CD4-positive, alpha-beta T cell treated with Interleukin-17A for 4 hours (primary cell): ENCODE measurements around the gene SHH.

Experiments used
- DNase-seq: peaks from one replicate; pipeline ENCODE4 v3.0.0-alpha.2; 2020; ENCODE audit warnings: mixed read lengths

SHH gene

DNA sequence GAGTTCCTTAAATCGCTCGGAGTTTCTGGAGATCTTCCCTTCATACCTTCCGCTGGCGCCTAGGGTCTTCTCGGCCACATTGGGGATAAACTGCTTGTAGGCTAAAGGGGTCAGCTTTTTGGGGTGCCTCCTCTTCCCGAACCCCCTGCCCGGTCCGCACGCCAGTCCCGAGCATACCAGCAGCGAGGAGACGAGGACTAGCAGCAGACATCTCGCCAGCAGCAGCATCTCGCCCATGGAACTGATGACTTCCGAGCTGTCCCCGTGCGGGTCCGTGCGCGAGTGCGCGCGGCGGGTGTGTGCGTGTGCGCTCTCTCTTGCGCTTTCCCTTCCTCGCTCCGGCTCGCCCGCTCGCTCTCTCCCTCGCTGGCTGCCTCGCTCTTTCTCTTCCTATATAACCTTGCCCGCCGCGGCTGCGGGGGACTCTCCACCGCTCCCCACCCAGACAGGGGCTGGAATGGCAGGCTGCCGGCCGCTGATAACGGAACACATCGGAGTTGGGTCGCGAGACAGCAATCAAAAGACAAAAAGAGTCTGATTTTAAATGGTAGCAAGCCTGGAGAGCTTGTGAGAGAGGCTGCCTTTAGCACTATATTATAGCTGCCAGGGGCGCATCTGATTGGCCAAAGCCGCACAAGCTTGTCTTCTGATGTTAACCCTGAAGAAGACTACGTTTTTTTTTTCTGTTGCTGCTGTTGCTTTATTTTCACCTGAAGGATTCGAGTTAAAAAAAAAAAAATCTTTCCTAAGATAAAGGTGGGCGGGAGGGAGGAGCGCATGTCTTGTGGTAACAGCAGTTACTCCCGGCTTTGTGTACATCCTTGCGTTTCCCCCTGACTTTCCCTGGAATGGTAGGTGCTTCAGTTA lies at the start of gene SHH:
Gene SHH, minus strand, starts transcription at position 569 of the 867 bp plus-strand sequence. Its CDS starts 341 bp downstream, at position 228.
- DNase-seq, result no peak

- no peak for DNase-seq
Measured at GRCh38 chr7:155861480-155861868, 49.2 kb upstream of the SHH start.

- no peak for DNase-seq
Measured at GRCh38 chr7:155860840-155861479, 48.7 kb upstream of the SHH start.

- DNase-seq, result no peak
Measured at GRCh38 chr7:155860461-155860839, 48.2 kb upstream of the SHH start.

GRCh38 chr7:155858521-155859061 lies 46.3 kb upstream of the SHH start:
- no peak for DNase-seq

GRCh38 chr7:155857141-155857540 lies 44.9 kb upstream of the SHH start:
- DNase-seq, result no peak

DNA sequence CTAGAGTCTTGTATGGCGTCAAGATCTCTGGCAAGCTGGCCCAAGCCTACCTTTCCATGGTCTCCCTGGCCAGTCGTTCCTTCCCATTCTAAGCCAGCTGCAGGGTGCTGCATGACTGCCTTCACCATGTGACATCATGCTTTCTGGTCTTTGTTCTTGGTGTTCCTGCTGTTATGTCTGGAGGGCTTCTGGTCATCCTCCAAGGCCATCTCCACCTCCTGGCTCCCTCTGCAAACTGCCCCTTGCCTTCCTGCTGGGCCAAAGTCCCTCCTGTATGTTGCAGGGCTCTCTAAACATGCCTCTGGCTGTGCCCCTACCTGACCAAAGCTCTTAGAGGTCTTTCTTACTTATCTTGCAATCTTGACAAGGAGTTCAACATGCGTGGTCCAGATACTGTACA lies 44.4 kb upstream of the SHH start:
- no peak for DNase-seq

GRCh38 chr7:155852426-155853301 lies 40.4 kb upstream of the SHH start:
- DNase-seq, result no peak

GRCh38 chr7:155851892-155852291 lies 39.6 kb upstream of the SHH start:
- DNase-seq, result no peak

GRCh38 chr7:155850766-155851678 lies 38.8 kb upstream of the SHH start:
- DNase-seq, result no peak

DNA sequence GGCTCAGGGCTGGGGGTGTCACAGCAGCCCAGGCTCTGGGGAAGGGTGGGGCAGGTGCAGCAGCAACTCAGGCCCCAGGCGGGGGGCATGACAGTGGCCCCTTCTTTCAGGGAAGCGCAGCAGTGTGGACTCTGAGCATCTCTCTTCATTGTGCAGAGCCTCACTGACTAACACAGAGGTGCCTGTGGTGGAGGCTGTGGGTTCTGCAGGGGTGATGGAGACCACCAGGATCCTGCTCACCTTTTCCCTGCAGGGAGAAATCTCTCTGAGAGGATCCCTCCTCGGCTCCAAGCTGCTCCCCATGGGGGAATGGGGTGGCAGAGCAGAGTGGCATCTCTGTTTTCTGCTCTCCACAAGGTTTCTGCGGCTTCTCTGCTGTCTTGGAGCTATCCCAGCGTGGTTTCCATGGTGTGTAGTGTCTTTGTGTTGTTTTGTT lies 37.8 kb upstream of the SHH start:
- no peak for DNase-seq

GRCh38 chr7:155848691-155849669 lies 36.7 kb upstream of the SHH start:
- DNase-seq, result no peak

DNA sequence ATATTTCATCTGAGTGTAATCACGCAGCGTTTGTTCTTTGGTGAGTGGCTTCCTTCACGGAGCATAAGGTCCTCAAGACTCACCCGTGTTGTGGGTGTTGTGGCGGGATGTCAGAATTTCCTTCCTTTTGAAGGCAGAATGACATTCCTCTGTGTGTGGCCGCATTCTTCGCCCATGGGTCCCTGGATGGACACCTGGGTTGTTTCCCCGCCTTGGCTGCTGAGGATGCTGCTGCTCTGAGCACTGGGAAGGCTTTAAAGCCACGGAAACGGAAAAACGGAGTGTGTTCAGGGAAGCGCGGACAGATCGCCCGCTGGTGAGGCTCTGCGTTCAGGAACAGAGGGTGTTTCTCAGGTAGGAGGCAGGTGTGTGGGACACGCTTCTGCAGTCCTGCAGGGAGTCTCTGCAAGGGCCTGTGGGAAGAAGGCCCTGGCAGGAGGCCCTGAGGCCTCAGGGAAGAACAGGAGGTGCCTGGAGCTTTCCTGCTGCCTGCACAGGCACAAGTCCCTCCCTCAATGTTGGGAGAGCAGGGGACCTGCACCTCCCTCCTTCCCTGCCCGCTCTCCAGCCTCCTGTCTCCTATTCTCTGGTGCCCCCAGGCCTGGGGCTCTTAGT lies 35.7 kb upstream of the SHH start:
- no peak for DNase-seq

- no peak for DNase-seq
Measured at GRCh38 chr7:155846936-155847335, 34.7 kb upstream of the SHH start.

- DNase-seq, result no peak
Measured at GRCh38 chr7:155846156-155846555, 33.9 kb upstream of the SHH start.

GRCh38 chr7:155845226-155845625 lies 33.0 kb upstream of the SHH start:
- DNase-seq, result no peak

GRCh38 chr7:155844526-155844925 lies 32.3 kb upstream of the SHH start:
- no peak for DNase-seq

GRCh38 chr7:155844019-155844453 lies 31.8 kb upstream of the SHH start:
- no peak for DNase-seq

DNA sequence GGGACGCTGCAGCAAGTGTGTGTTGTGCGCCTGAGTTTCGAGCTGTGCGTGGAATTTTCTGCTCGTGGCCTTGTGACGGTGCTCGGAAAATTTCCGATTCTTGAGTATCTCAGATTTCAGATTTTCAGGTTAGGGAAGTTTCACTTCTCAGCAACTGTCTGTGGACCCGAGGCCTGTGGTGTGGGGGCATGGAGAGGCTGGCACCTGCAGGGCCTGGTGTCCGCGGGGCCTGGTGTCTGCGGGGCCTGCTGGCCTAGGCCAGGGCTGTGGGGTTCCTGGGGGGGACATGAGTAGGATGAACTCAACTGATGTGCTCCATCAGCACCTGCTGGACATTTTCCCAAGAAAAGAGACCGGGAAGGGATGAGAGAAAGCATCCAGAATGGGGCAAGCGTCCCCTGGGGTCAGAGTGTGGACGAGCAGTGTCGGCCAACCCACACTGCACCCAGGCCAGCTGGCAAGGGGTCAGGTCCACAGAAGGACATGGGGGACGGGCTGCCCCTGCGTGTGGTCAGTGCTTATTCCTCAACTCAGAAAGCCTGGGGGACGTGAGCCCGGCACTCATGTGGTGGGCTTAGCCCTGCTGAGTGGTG lies 31.3 kb upstream of the SHH start:
- DNase-seq, result no peak
